Breast epithelium (tissue), 3 donors: ENCODE measurements around the gene PRR22.

ENCODE experiments used
- POLR2A ChIP-seq: fragments of 450-650 bp; IDR thresholded peaks from one replicate; pipeline ENCODE4 v1.6.1; 2016; ENCODE audit warnings: antibody characterized with exemption, mild to moderate bottlenecking, moderate library complexity
- TF ChIP-seq, protein P1 (sequence below), 3 donors: fragments of 450-650 bp; IDR thresholded peaks; one replicate each; pipeline ENCODE4 v1.5.1; 2016 to 2017; ENCODE audit warnings: antibody characterized with exemption in 3 of 3, mild to moderate bottlenecking in 3 of 3, moderate library complexity in 3 of 3

DNA sequence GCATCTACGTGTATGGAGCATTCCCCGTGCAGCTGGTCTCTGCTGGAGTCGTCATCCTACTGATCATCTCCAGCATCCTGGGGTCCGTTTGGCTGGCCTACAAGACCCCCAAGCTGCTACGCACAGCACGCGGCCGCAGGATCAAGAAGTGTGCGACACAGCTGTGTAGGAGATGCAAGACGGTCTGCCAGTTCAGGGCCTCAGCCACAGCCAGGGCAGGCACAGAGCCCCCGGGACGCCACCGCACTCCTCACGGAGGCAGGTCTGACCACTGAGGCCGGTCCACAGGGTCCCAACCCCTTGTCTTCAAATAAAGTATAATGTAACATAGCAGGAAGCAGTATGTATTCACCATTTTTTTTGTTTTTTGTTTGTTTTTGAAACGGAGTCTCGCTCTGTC is 6.1 kb downstream of the PRR22 start:
- TF ChIP-seq, protein P1, sequence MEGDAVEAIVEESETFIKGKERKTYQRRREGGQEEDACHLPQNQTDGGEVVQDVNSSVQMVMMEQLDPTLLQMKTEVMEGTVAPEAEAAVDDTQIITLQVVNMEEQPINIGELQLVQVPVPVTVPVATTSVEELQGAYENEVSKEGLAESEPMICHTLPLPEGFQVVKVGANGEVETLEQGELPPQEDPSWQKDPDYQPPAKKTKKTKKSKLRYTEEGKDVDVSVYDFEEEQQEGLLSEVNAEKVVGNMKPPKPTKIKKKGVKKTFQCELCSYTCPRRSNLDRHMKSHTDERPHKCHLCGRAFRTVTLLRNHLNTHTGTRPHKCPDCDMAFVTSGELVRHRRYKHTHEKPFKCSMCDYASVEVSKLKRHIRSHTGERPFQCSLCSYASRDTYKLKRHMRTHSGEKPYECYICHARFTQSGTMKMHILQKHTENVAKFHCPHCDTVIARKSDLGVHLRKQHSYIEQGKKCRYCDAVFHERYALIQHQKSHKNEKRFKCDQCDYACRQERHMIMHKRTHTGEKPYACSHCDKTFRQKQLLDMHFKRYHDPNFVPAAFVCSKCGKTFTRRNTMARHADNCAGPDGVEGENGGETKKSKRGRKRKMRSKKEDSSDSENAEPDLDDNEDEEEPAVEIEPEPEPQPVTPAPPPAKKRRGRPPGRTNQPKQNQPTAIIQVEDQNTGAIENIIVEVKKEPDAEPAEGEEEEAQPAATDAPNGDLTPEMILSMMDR (IDR thresholded peaks at IDR 0.05): no peak
- no peak for TF ChIP-seq POLR2A
